Stimulated activated CD4-positive, alpha-beta T cell treated with anti-CD3 and anti-CD28 coated beads, Interleukin-12 subunit alpha, Interleukin-12 subunit beta, amount 100 ng/mL, for 4 hours (primary cell): Measurements from ENCODE around the gene TENT5C.
A peak's percentile ranks its signal among the peaks of the same experiment; 100 is the strongest.

Source experiments
- DNase-seq: peaks from one replicate; pipeline ENCODE4 v3.0.0-alpha.2; 2020

TENT5C gene

GRCh38 chr1:117596023-117596720 lies 9.7 kb upstream of the TENT5C start:
- no peak for DNase-seq

- no peak for DNase-seq
Measured at GRCh38 chr1:117598489-117598888, 7.4 kb upstream of the TENT5C start.

- no peak for DNase-seq
Measured at GRCh38 chr1:117599286-117600221, 6.3 kb upstream of the TENT5C start.

- no peak for DNase-seq
Measured at GRCh38 chr1:117600325-117600943, 5.4 kb upstream of the TENT5C start.

GRCh38 chr1:117600966-117601365 lies 4.9 kb upstream of the TENT5C start:
- DNase-seq: no peak

GRCh38 chr1:117602862-117603261 lies 3.0 kb upstream of the TENT5C start:
- DNase-seq: no peak

GRCh38 chr1:117605164-117605773 lies 579 bp upstream of the TENT5C start:
- DNase-seq: no peak

GRCh38 chr1:117606649-117607430 lies 992 bp downstream of the TENT5C start:
- peak; percentile 30 for DNase-seq

- peak; percentile 12 for DNase-seq
Measured at GRCh38 chr1:117607471-117607870, 1.6 kb downstream of the TENT5C start.

GRCh38 chr1:117608115-117608615 lies 2.3 kb downstream of the TENT5C start:
- DNase-seq: no peak

- no peak for DNase-seq
Measured at GRCh38 chr1:117608758-117609157, 2.9 kb downstream of the TENT5C start.

- no peak for DNase-seq
Measured at GRCh38 chr1:117609471-117609911, 3.6 kb downstream of the TENT5C start.

GRCh38 chr1:117610036-117610435 lies 4.2 kb downstream of the TENT5C start:
- DNase-seq: no peak

- no peak for DNase-seq
Measured at GRCh38 chr1:117611121-117611601, 5.3 kb downstream of the TENT5C start.

- DNase-seq: no peak
Measured at GRCh38 chr1:117611894-117612483, 6.1 kb downstream of the TENT5C start.

GRCh38 chr1:117612517-117613248 lies 6.8 kb downstream of the TENT5C start:
- DNase-seq: no peak

GRCh38 chr1:117613249-117613968 lies 7.6 kb downstream of the TENT5C start:
- DNase-seq: no peak

- no peak for DNase-seq
Measured at GRCh38 chr1:117613969-117614729, 8.3 kb downstream of the TENT5C start.

- DNase-seq: no peak
Measured at GRCh38 chr1:117615474-117615873, 9.6 kb downstream of the TENT5C start.
